RWPE2 (cell line): ENCODE results near the gene PTRH1.

Experiments used
- ATAC-seq: fragments of 200-7000 bp; cut with Tn5 transposase; 3 replicates; pipeline ENCODE4 v1.9.1; 2021; ENCODE audit warnings: low read depth
- DNase-seq: peaks from one replicate; pipeline ENCODE4 v3.0.0-alpha.2; 2020; ENCODE audit warnings: low spot score
- H3K27ac ChIP-seq: fragments of 450-650 bp; 2 replicates; pipeline ENCODE4 v1.5.1; 2017; ENCODE audit warnings: mild to moderate bottlenecking; ENCODE audit not compliant: poor library complexity, severe bottlenecking
- H3K27me3 ChIP-seq: fragments of 250-450 bp; sonication (Bioruptor Pico); 2 replicates; pipeline ENCODE4 v1.5.1; 2021; ENCODE audit warnings: mild to moderate bottlenecking, moderate library complexity; ENCODE audit not compliant: insufficient read depth, poor library complexity, severe bottlenecking
- H3K36me3 ChIP-seq: fragments of 250-450 bp; sonication (Bioruptor Pico); 2 replicates; pipeline ENCODE4 v1.5.1; 2020; ENCODE audit warnings: low read depth, mild to moderate bottlenecking, moderate library complexity
- H3K4me1 ChIP-seq: fragments of 250-450 bp; sonication (Bioruptor Pico); 2 replicates; pipeline ENCODE4 v1.5.1; 2021; ENCODE audit warnings: mild to moderate bottlenecking, moderate library complexity; ENCODE audit not compliant: insufficient read depth, poor library complexity, severe bottlenecking
- H3K4me3 ChIP-seq: fragments of 250-450 bp; sonication (Bioruptor Pico); 2 replicates; pipeline ENCODE4 v1.5.1; 2021; ENCODE audit warnings: mild to moderate bottlenecking, moderate library complexity; ENCODE audit not compliant: severe bottlenecking
- H3K9me3 ChIP-seq: fragments of 250-450 bp; sonication (Bioruptor Pico); 2 replicates; pipeline ENCODE4 v1.5.1; 2021; ENCODE audit warnings: mild to moderate bottlenecking, moderate library complexity; ENCODE audit not compliant: severe bottlenecking
- TF ChIP-seq, protein P1 (sequence below): fragments of 450-650 bp; IDR thresholded peaks from one replicate; pipeline ENCODE4 v1.5.1; 2017; ENCODE audit warnings: mild to moderate bottlenecking, moderate library complexity; ENCODE audit not compliant: poor library complexity, severe bottlenecking

Gene PTRH1

GRCh38 chr9:127724012-127724411 lies 8.5 kb upstream of the PTRH1 start:
- ATAC-seq, result no peak
- no peaks in the 10 kb centered on the region for H3K9me3 ChIP-seq
- no peaks in the 10 kb centered on the region for H3K27me3 ChIP-seq
- H3K4me1 ChIP-seq, result peaks cover 14% of the 10 kb centered on the region
- TF ChIP-seq, protein P1, sequence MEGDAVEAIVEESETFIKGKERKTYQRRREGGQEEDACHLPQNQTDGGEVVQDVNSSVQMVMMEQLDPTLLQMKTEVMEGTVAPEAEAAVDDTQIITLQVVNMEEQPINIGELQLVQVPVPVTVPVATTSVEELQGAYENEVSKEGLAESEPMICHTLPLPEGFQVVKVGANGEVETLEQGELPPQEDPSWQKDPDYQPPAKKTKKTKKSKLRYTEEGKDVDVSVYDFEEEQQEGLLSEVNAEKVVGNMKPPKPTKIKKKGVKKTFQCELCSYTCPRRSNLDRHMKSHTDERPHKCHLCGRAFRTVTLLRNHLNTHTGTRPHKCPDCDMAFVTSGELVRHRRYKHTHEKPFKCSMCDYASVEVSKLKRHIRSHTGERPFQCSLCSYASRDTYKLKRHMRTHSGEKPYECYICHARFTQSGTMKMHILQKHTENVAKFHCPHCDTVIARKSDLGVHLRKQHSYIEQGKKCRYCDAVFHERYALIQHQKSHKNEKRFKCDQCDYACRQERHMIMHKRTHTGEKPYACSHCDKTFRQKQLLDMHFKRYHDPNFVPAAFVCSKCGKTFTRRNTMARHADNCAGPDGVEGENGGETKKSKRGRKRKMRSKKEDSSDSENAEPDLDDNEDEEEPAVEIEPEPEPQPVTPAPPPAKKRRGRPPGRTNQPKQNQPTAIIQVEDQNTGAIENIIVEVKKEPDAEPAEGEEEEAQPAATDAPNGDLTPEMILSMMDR, result no peak
- H3K27ac ChIP-seq, result no peak overlapping the region
- peak; percentile 54 for DNase-seq
- no peak overlapping the region for H3K4me3 ChIP-seq
- H3K36me3 ChIP-seq, result no peaks in the 10 kb centered on the region

DNA sequence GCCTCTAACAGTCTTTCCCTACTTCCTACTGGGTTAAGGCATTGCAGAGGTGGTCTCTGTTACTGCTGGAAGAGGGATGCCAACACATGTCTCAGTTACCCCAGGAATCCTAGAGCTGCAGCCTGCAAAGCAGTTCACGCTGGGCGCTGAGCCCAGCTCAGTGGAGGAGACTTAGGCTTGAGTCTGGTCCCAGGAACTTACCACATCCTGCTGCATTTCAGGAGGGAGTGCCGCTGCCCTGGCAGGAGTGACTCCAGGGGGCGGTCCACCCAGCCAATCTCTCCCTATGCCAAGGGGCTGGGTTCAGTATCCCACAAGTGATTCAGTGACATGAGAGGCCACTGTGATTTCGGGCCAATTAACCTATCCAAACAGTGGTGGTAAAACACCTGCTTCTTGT lies 8.0 kb upstream of the PTRH1 start:
- TF ChIP-seq, protein P1, result no peak
- DNase-seq (peak; percentile 49), ATAC-seq (peak; percentile 53)
- Histone ChIP-seq H3K4me3 (no peak overlapping the region), H3K27me3 (no peaks in the 10 kb centered on the region), H3K4me1 (peaks cover 14% of the 10 kb centered on the region), H3K27ac (no peak overlapping the region), H3K9me3 (no peaks in the 10 kb centered on the region), H3K36me3 (no peaks in the 10 kb centered on the region)

- no peak overlapping the region for H3K4me3 ChIP-seq
- H3K4me1 ChIP-seq, result peaks cover 14% of the 10 kb centered on the region
- DNase-seq (peak; percentile 43), ATAC-seq (no peak)
- no peaks in the 10 kb centered on the region for H3K36me3 ChIP-seq
- no peaks in the 10 kb centered on the region for H3K9me3 ChIP-seq
- H3K27ac ChIP-seq, result no peak overlapping the region
- no peaks in the 10 kb centered on the region for H3K27me3 ChIP-seq
- TF ChIP-seq, protein P1, result no peak
Observed at GRCh38 chr9:127723013-127723412, 7.5 kb upstream of the PTRH1 start.

GRCh38 chr9:127722055-127722745 lies 6.7 kb upstream of the PTRH1 start:
- Histone ChIP-seq H3K9me3 (no peaks in the 10 kb centered on the region), H3K36me3 (no peaks in the 10 kb centered on the region), H3K27me3 (no peaks in the 10 kb centered on the region), H3K4me3 (no peak overlapping the region), H3K27ac (peak overlapping the region; percentile 53), H3K4me1 (peaks cover 14% of the 10 kb centered on the region)
- TF ChIP-seq, protein P1, result no peak
- ATAC-seq (no peak), DNase-seq (peak; percentile 34)

- H3K27ac ChIP-seq, result peak overlapping the region; percentile 53
- H3K4me1 ChIP-seq, result peaks cover 14% of the 10 kb centered on the region
- TF ChIP-seq, protein P1, result peak; percentile 20
- ATAC-seq (peak; percentile 74), DNase-seq (peak; percentile 75)
- H3K36me3 ChIP-seq, result no peaks in the 10 kb centered on the region
- H3K9me3 ChIP-seq, result no peaks in the 10 kb centered on the region
- no peak overlapping the region for H3K4me3 ChIP-seq
- H3K27me3 ChIP-seq, result no peaks in the 10 kb centered on the region
Observed at GRCh38 chr9:127721391-127721821, 5.9 kb upstream of the PTRH1 start.
